Activated CD8-positive, alpha-beta memory T cell treated with anti-CD3 and anti-CD28 coated beads, Interleukin-2, amount 50 U/mL, for 4 hours (primary cell): Measurements from ENCODE around the gene RBMS3.
"Not testable (repeated sequence)": the region's sequence is repeated elsewhere in the genome, so short reads cannot be mapped to it uniquely, and the experiment has no call there.

Experiments used
- DNase-seq: peaks from one replicate; pipeline ENCODE4 v3.0.0-alpha.2; 2020

The RBMS3 gene

GRCh38 chr3:29280404-29281093, at the start of gene RBMS3:
Gene RBMS3, plus strand, starts transcription at chr3:29281071.
- no peak for DNase-seq

GRCh38 chr3:29233126-29233525, 47.7 kb upstream of the RBMS3 start:
- DNase-seq, result not testable (repeated sequence)

- no peak for DNase-seq
These were observed 44.6 kb upstream of the RBMS3 start for GRCh38 chr3:29236146-29236840.

- no peak for DNase-seq
These were observed 41.5 kb upstream of the RBMS3 start for GRCh38 chr3:29239376-29239775.

GRCh38 chr3:29240248-29240647, 40.6 kb upstream of the RBMS3 start:
- no peak for DNase-seq

- no peak for DNase-seq
These were observed 40.0 kb upstream of the RBMS3 start for GRCh38 chr3:29240887-29241286.

- DNase-seq, result no peak
These were observed 39.0 kb upstream of the RBMS3 start for GRCh38 chr3:29241855-29242254.

GRCh38 chr3:29242296-29242695, 38.6 kb upstream of the RBMS3 start:
- no peak for DNase-seq

GRCh38 chr3:29245441-29245840, 35.4 kb upstream of the RBMS3 start:
- no peak for DNase-seq

GRCh38 chr3:29247088-29247745, 33.7 kb upstream of the RBMS3 start:
- DNase-seq, result no peak

GRCh38 chr3:29249829-29250345, 31.0 kb upstream of the RBMS3 start:
- no peak for DNase-seq

GRCh38 chr3:29255854-29256696, 24.8 kb upstream of the RBMS3 start:
- no peak for DNase-seq

GRCh38 chr3:29258161-29258560, 22.7 kb upstream of the RBMS3 start:
- DNase-seq, result no peak

GRCh38 chr3:29261119-29261518, 19.8 kb upstream of the RBMS3 start:
- DNase-seq, result no peak

GRCh38 chr3:29263476-29263875, 17.4 kb upstream of the RBMS3 start:
- no peak for DNase-seq

GRCh38 chr3:29265509-29266072, 15.3 kb upstream of the RBMS3 start:
- DNase-seq, result no peak

- no peak for DNase-seq
These were observed 13.6 kb upstream of the RBMS3 start for GRCh38 chr3:29267226-29267625.

GRCh38 chr3:29268651-29269050, 12.2 kb upstream of the RBMS3 start:
- DNase-seq, result no peak

GRCh38 chr3:29270752-29271151, 10.1 kb upstream of the RBMS3 start:
- DNase-seq, result no peak

- no peak for DNase-seq
These were observed 9.4 kb upstream of the RBMS3 start for GRCh38 chr3:29271475-29271874.

- no peak for DNase-seq
These were observed 6.2 kb upstream of the RBMS3 start for GRCh38 chr3:29274667-29275066.

- no peak for DNase-seq
These were observed 5.6 kb upstream of the RBMS3 start for GRCh38 chr3:29275309-29275708.

GRCh38 chr3:29277249-29277648, 3.6 kb upstream of the RBMS3 start:
- no peak for DNase-seq
